LNCaP clone FGC (cell line): ENCODE data around the gene PTGR3.

Experiments
- DNase-seq: peaks from one replicate; pipeline ENCODE4 v3.0.0-alpha.2; 2011; ENCODE audit warnings: low read depth
- H3K4me3 ChIP-seq: 2 replicates; pipeline ENCODE4 v1.5.1; 2011; ENCODE audit warnings: mild to moderate bottlenecking, low read depth, low read length, control low read depth
- TF ChIP-seq, protein P1 (sequence below): IDR thresholded peaks from 2 replicates; pipeline ENCODE4 v1.5.1; 2012; ENCODE audit warnings: mild to moderate bottlenecking; ENCODE audit not compliant: control insufficient read depth, insufficient read depth; ENCODE audit errors: extremely low read depth

PTGR3 gene

GRCh38 chr18:75167759-75168618, 41.0 kb downstream of the PTGR3 start:
- H3K4me3 ChIP-seq: no peak overlapping the region; the same call in 1 of the 2 replicates
- DNase-seq: peak; percentile 18
- TF ChIP-seq, protein P1, sequence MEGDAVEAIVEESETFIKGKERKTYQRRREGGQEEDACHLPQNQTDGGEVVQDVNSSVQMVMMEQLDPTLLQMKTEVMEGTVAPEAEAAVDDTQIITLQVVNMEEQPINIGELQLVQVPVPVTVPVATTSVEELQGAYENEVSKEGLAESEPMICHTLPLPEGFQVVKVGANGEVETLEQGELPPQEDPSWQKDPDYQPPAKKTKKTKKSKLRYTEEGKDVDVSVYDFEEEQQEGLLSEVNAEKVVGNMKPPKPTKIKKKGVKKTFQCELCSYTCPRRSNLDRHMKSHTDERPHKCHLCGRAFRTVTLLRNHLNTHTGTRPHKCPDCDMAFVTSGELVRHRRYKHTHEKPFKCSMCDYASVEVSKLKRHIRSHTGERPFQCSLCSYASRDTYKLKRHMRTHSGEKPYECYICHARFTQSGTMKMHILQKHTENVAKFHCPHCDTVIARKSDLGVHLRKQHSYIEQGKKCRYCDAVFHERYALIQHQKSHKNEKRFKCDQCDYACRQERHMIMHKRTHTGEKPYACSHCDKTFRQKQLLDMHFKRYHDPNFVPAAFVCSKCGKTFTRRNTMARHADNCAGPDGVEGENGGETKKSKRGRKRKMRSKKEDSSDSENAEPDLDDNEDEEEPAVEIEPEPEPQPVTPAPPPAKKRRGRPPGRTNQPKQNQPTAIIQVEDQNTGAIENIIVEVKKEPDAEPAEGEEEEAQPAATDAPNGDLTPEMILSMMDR: no peak

- DNase-seq: no peak
- H3K4me3 ChIP-seq: no peak overlapping the region
- TF ChIP-seq, protein P1: no peak
These were observed 41.8 kb downstream of the PTGR3 start for GRCh38 chr18:75167137-75167536.

DNA sequence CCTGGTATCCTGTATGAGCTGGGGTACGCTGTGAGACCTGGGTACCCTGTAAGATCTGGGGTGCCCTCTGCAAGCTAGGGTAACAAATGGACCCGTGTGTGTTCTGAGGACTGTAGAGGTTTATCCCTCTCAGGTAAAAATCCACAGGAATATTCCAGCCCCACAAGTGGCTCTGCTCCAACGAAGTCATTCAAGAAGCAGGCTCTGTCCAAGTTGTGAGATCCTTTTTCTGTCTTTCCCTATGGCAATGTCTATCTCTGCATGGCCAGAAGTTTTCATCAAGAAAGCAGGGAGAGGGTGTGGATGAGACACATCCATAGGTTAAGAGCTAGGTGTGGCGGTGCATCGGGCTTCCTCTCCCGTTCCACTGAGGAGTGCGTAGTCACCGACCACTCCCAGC, 43.0 kb downstream of the PTGR3 start:
- H3K4me3 ChIP-seq: no peak overlapping the region
- DNase-seq: no peak
- TF ChIP-seq, protein P1: no peak

DNA sequence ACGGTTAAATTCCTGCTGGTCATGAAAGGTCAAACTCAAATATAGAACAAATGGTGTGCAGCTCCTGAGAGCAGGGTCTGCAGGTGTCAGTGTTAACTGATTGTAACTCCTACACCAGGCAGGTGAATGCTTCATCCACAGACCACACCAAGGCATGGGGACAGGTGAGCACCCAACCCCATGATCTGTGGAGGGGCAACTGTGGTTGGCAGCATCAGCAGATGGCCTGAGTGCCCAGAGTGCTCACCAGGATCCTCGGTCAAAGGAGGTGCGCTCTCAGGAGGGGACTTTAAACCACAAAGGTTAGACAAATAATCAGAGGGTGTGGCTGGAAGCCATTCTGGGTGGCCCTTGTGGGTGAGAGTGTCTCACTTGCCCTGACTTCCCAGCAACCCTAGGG, 44.5 kb downstream of the PTGR3 start:
- TF ChIP-seq, protein P1: no peak
- no peak overlapping the region for H3K4me3 ChIP-seq
- DNase-seq: no peak

DNA sequence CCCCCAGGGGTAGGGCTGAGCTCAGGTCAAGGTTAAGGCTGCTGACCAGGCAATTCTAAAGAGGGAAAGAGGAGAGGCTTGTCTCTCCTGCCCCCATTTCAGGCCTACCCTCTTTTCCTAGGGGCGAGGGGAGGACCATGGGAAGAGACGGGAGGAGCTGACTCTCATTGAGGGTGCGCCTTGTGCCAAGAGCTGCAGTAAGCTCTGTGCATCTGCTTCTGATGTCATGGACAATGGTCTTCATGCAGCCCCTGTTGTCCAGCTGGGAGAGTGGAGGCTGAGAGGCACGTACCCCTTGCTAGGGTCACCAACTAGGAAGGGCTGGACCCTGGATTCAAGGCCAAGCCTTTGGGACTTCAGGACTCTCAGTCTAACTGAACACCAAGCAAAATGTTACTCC, 45.2 kb downstream of the PTGR3 start:
- no peak overlapping the region for H3K4me3 ChIP-seq
- no peak for DNase-seq
- TF ChIP-seq, protein P1: no peak

DNA sequence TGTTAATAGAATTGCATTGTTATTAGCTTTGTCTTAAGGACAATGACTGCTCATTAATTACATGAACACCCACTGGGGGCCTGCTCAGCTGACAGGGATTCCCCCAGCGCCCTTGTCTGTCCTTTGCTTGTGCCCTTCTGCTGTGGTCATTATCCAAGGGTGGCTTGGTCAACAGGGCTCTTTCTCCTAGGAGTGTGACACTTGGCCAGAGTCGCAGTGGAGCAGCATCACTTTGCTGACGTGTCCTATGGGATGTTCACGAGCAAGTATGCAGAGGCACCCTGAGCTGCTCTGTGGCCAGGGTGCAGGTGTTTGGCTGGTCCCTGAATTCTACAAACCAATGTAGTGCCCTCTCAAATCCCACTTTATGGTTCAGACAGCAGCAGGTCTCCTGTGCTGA, 46.0 kb downstream of the PTGR3 start:
- TF ChIP-seq, protein P1: no peak
- DNase-seq: no peak
- H3K4me3 ChIP-seq: no peak overlapping the region

DNA sequence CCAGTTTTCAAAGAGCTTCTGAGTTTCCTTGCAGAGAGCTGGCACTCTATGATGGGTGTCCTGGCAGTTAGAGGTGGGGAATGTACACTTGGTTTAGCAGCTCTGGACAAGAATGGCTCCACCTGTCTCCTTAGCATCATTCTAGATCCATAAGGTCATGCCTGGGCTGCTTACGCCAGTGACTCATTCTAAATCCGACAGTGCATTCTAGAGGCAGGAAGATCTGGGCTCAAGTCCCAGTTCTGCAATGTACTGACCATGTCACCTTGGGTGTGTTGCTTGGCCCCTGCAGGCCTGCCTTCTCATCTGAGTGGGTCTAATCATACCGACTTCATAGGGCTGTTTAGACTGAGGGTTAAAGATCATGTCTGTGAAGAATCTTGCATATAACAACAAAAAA, 46.5 kb downstream of the PTGR3 start:
- no peak overlapping the region for H3K4me3 ChIP-seq
- TF ChIP-seq, protein P1: no peak
- DNase-seq: no peak
